ENCODE data around the gene CASP2. TPM values are rescaled to one million over a fixed set of nuclear protein-coding genes. Genes with fewer than 3 reads are reported as not detected.

CASP2 gene
- total RNA-seq, 2 donors from 2014 or later = 33.9 to 47.0 TPM

GRCh38 chr7:143352531-143353002 is 64.4 kb downstream of the CASP2 start:
- DNase-seq = no peak

GRCh38 chr7:143354376-143354775 is 66.2 kb downstream of the CASP2 start:
- DNase-seq = no peak
- no peaks in the 10 kb centered on the region for H3K27me3 ChIP-seq
- H3K27ac ChIP-seq = no peak overlapping the region
- H3K4me1 ChIP-seq = no peaks in the 10 kb centered on the region
- H3K36me3 ChIP-seq = no peaks in the 10 kb centered on the region
- intact Hi-C loops (cut with DNase I) = no loop called here
- no peak overlapping the region for H3K4me3 ChIP-seq
- H3K9me3 ChIP-seq = no peaks in the 10 kb centered on the region
- no peak for TF ChIP-seq CTCF (IDR thresholded peaks at IDR 0.05)
- no peak overlapping the region for H3K9ac ChIP-seq (ENCODE audit: low read depth in 2 of 2, low read length in 2 of 2)

More at GRCh38 chr7:143352531-143353002, 64.4 kb downstream of the CASP2 start:
- Histone ChIP-seq H3K27ac (no peak overlapping the region), H3K4me1 (no peaks in the 10 kb centered on the region), H3K4me3 (no peak overlapping the region), H3K27me3 (no peaks in the 10 kb centered on the region), H3K9me3 (no peaks in the 10 kb centered on the region), H3K36me3 (no peaks in the 10 kb centered on the region), H3K9ac (ENCODE audit: low read depth in 2 of 2, low read length in 2 of 2) (no peak overlapping the region)
- intact Hi-C loops (cut with DNase I) = no loop called here
- TF ChIP-seq CTCF (IDR thresholded peaks at IDR 0.05) = no peak

GRCh38 chr7:143354965-143355364 is 66.8 kb downstream of the CASP2 start:
- H3K27ac ChIP-seq = no peak overlapping the region
- intact Hi-C loops (cut with DNase I) = no loop called here

GRCh38 chr7:143355450-143356385 is 67.6 kb downstream of the CASP2 start:
- no peak for DNase-seq
- intact Hi-C loops (cut with DNase I) = no loop called here
- H3K27me3 ChIP-seq = peaks cover 2% of the 10 kb centered on the region

More at GRCh38 chr7:143354965-143355364, 66.8 kb downstream of the CASP2 start:
- no peak for DNase-seq
- TF ChIP-seq CTCF (IDR thresholded peaks at IDR 0.05) = no peak
- H3K4me1 ChIP-seq = no peaks in the 10 kb centered on the region
- H3K4me3 ChIP-seq = no peak overlapping the region
- no peaks in the 10 kb centered on the region for H3K27me3 ChIP-seq
- no peaks in the 10 kb centered on the region for H3K9me3 ChIP-seq
- H3K36me3 ChIP-seq = no peaks in the 10 kb centered on the region
- H3K9ac ChIP-seq (ENCODE audit: low read depth in 2 of 2, low read length in 2 of 2) = no peak overlapping the region

More at GRCh38 chr7:143355450-143356385, 67.6 kb downstream of the CASP2 start:
- TF ChIP-seq CTCF (IDR thresholded peaks at IDR 0.05) = no peak
- no peaks in the 10 kb centered on the region for H3K36me3 ChIP-seq
- H3K4me3 ChIP-seq = no peak overlapping the region
- no peaks in the 10 kb centered on the region for H3K4me1 ChIP-seq
- H3K9me3 ChIP-seq = no peaks in the 10 kb centered on the region
- H3K27ac ChIP-seq = no peak overlapping the region
- no peak overlapping the region for H3K9ac ChIP-seq (ENCODE audit: low read depth in 2 of 2, low read length in 2 of 2)
